Stimulated activated CD8-positive, alpha-beta memory T cell treated with anti-CD3 and anti-CD28 coated beads, Interleukin-12 subunit alpha, Interleukin-12 subunit beta, amount 100 ng/mL, for 4 hours (primary cell): ENCODE data around the gene CD22.
"Not testable (repeated sequence)": the region's sequence is repeated elsewhere in the genome, so short reads cannot be mapped to it uniquely, and the experiment has no call there.

Source experiments
- DNase-seq: peaks from one replicate; pipeline ENCODE4 v3.0.0-alpha.2; 2020; ENCODE audit warnings: low read depth

Gene CD22

DNA sequence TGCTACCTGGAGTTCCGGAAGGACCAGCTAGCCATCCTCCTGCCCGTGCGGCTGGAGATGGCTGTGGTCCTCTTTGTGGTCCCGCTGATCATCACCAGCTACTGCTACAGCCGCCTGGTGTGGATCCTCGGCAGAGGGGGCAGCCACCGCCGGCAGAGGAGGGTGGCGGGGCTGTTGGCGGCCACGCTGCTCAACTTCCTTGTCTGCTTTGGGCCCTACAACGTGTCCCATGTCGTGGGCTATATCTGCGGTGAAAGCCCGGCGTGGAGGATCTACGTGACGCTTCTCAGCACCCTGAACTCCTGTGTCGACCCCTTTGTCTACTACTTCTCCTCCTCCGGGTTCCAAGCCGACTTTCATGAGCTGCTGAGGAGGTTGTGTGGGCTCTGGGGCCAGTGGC, 30.4 kb downstream of the CD22 start:
- DNase-seq, result not testable (repeated sequence)

DNA sequence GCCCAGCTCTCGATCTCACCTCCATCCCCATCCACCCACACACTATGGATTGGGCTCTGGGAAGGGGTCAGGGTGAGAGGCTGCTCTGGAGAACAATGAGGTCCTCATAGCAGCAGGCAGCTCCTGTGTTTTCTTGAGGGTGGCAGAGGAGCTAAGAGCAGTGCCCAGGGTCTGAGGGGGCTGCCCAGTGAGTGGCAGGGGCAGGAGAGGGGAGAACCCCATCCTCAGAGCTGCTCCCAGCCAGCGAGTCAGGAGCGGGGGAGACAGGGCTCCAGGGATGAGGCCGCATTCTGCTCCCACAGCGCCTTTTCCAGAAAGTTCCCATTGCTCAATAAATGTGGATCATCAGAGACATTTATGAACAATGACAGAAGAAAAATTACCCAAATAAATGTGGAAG, 31.1 kb downstream of the CD22 start:
- not testable (repeated sequence) for DNase-seq

DNA sequence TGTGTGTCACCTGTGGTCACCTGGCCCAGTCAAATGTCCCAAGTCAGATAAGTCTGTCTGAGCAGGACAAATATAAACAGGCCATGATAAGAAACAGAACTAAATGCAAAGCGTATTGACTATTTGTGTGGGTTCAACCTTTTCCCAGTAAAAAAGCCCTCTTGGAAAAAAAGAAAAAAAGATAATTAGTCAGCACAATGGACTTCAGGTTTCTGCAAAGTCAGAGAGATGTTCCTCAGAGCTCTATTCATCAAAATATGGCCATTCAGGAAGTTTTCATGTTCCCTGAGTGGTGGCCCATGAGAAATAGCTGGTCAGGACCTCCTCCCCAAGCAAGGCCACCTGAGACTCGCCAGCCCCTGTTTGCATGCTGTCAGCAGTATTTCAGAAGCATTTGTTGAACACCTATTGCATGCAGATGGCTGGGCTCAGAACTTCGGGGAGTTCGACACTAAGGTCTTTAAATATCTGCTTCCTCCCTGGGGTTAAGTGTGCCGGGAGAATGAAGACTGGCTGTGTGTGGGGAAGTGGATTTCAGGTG, 32.0 kb downstream of the CD22 start:
- no peak for DNase-seq

DNA sequence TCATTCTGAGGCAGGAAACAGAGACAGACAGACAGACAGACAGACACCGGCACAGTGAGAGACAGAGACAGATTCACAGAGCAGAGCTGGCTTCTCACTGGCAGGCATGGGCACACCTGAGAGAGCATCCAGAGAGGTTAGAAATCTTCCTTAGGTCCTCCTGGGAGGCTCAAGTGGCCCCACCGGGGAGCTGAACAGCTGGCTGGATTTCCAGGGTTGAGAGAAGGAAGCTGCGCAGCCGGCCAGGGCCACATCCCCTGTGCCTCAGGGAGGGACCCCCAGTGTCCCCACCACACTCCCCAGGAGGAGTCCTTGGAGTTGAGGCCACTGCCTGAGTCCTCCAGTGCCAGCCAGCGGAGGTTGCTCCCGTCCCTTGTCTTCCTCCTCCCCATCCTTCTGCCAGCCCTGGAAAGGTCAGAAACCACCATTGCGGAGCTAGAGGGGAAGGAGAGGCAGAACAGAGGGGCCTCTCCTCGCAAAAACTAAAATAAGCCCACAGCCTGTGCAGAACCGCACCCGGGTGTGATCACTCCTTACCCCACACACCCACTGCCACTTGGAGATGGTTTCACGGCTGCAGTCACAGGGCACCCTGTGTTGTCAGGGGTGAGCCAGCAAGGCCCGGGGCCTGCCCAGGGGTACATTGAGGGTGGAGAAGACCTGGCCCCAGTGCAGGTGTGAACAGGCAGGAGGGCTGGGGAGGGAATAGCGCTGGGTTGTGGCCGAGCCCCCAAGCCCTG, 33.4 kb downstream of the CD22 start:
- no peak for DNase-seq

DNA sequence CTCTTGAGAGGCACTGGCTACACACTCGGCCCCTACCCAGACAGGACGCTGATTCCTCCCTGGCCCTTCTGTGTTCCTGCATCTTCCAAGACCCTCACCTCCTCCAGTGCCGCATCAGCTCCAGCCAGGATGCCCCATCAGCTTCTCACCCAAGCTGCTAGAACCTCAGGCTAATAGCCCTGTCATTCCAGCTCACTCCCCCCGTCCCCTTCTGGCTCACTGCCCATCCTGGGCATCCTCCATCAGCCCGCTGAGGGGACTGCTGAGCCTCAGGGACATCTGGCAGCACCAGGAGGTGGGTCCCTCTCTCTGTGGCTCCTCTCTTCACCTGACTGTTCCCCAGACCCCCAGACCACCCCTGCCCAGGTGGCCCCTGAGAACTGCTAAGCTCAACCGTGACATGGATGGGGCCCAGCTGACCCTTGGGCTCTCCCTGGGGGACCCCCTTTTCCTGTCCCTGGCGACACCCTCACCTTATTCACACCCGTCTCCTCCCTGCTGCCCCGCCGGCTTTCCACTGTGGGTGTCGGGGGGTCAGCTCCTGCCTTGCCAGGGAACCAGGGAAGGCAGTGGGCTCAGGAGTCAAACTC, 34.1 kb downstream of the CD22 start:
- no peak for DNase-seq

DNA sequence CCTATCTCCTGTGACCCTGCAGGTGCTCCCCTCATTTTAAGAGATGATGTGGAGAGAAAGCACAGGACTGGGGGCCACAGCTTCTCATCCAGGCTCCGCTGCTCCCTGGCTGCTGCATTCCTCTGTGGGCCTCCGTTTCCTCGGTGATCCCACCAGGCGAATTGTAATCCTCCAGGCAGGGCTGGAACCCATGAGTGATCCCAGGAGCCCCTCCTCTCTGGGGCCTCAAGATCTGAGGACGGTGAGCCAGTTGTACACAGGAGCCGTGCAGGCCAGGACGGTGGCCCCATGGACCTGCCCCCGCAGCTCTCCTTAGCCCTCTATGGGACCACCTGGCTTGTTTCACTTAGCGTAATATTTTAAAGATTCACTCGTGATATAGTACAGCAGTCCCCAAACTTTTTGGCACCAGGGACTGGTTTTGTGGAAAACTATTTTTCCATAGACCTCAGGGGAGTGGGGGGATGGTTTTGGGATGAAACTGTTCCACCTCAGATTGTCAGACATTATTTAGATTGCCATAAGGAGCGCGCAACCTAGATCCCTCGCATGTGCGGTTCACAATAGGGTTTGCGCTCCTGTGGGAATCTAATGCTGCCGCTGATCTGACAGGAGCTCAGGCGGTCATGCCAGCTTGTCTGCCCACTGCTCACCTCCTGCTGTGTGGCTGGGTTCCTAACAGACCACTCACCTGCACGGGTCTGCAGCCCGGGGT, 34.9 kb downstream of the CD22 start:
- DNase-seq, result no peak

DNA sequence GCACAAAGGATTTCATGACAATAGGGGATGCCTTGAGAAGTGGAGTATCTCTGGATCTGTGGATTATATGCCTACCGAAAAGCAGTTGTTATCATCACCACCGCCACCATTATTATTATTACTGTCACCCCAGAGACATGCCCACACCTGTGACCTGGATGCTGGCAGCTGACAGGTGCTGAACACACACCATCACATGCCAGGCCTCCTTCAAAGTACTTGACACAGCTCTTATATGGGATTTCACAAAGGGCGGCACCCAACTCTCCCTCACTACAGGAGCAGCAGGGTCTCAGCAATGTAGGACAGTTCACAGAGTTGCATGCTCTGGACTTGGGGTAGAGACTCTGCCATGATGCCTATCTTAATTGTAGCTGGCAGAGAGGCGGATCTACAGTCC, 36.3 kb downstream of the CD22 start:
- no peak for DNase-seq

DNA sequence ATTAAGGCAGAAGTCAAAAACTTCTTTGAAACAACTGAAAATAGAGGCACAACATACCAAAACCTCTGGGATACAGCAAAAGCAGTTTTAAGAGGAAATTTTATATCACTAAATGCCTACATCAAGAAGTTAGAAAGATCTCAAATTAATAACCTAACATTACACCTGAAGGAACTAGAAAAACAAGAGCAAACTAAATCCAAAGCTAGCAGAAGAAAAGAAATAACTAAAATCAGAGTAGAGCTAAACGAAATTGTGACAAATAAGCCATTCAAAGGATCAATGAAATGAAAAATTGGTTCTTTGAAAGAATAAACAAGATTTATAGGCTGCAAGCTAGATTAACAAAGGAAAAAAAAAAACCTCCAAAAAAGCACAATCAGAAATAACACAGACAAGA, 39.4 kb downstream of the CD22 start:
- DNase-seq, result no peak

DNA sequence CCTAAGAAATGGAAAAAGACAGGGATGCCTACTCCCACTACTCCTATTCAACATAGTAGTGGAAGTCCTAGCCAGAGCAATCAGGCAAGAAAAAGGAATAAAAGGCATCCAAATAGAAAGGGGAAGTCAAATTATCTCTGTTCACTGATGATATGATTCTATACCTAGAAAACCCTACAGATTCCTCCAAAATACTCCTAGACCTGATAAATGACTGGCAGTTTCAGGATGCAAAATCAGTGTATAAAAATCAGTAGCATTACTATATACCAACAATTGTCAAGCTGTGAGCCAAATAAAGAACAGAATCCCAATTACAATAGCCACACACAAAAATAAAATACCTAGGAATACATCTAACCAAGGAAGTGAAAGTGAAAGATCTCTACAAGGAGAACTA, 40.5 kb downstream of the CD22 start:
- no peak for DNase-seq

DNA sequence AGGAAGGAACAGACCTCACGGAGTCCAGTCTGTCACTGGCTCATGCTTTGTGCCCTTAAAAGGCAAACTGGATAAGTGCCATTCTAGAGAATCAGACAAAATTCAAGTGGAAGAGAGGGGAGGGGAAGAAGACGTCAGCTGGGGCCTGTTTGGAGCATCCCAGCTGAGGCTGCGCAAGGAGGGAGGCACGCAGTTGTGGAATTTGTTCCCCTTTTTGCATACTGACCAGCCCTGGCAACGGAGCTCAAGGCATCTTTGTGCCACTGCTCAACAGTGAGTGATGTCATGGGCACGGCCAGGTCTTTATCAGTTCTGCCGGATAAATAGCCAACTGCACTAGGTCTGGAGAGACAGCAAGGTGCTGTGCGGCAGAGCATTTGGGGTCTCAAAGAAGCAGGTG, 41.7 kb downstream of the CD22 start, which contains the start of gene GPR42:
TSS of gene GPR42 (plus strand) at position 347 of the 400 bp plus-strand sequence. CDS start 292 bp downstream, outside the sequence.
- DNase-seq, result no peak

DNA sequence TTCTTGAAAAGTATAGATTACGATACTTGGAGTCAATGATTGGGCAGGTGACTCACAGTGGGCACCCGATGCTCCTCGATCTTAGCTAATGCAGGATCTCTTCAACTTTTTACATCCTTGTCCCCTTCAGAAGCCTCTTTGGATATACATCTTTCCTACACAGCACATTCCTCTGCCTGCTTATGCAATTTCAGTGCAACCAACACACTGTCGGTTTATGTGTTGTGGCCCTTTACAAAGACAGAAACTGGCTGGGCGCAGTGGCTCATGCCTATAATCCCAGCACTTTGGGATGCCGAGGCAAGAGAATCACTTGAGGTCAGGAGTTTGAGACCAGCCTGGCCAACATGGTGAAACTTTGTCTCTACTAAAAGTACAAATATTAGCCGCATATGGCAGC, 44.5 kb downstream of the CD22 start:
- DNase-seq, result no peak

DNA sequence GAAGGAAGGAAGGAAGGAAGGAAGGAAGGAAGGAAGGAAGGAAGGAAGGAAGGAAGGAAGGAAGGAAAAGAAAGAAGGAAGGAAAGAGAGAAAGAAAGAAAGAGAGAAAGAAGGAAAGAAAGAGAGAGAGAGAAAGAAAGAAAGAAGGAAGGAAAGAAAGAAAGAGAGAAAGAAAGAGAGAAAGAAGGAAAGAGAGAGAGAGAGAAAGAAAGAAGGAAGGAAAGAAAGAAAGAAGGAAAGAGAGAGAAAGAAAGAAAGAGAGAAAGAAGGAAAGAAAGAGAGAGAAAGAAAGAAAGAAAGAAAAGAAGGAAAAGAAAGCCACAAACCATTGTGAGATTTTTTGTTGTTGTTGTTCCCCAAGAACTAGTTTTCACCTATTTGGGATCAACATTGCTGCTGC, 45.0 kb downstream of the CD22 start:
- DNase-seq, result not testable (repeated sequence)

DNA sequence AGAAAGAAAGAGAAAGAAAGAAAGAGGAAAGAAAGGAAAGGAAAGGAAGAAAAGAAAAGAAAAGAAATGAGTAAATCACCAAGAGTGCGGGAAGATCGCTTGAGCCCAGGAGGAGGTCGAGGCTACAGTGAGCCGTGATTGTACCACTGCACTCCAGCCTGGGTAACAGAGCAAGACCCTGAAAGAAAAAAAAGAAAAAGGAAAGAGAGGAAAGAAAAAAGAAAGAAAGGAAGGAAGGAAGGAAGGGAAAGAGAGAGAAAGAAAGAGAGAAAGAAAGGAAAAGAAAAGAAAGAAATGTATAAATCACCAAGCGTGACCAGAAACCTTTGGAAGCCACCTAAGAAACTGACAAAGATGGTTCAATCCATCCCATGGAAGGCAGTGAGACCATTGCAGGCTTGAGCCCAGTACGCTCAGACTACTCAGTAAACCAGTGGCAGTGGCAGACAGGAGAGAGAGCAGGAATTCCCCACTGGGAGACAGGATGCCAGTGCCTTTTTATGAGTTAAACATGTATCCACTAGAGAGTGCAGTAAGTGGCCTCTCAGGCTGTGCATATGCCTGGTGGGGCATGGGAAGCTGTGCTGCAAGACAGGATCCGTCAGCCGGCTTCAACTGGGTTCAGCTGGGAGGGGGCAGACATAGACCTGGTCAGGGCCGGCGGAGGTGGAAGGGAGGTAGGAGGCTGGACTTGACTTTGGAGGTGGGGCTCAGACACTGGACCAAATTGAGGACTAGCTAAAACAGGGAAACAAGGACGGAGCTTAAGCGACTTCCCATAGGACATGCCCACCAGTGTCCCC, 46.7 kb downstream of the CD22 start:
- DNase-seq, result no peak

DNA sequence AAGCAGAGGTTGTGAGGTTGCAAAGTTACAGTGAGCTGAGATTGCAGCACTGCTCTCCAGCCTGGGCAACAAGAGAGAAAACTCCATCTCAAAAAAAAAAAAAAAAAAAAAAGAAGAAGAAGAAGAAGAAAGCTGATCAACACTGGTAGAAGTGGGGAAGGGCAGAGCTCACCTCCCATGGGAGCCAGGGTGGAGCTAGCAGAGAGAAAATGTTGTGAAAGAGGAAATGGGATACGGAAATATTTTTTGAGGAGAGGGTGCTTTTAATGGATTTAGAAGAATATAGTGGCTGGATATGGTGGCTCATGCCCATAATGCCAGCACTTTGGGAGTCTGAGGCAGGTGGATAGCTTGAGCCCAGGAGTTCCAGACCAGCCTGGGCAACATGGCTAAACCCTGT, 48.7 kb downstream of the CD22 start:
- no peak for DNase-seq

DNA sequence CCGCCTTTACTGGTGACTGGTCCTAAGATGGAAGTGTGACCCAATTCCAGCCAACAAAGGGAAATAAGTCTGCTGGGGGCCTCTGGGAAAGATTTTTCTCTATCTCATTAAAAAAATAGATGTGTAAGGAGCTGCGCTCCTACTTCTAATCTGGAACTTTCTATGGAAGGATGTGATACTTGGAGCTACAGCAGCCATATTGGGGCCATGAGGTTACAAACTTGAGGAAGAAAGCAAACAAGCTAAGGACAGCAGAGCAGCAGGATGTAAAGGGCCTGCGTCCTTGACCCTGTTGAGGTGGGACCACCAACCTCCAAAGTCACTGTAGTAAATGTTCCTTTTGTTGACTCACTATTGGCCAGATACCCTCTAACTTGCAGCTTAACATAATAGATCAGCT, 49.4 kb downstream of the CD22 start:
- DNase-seq, result no peak

DNA sequence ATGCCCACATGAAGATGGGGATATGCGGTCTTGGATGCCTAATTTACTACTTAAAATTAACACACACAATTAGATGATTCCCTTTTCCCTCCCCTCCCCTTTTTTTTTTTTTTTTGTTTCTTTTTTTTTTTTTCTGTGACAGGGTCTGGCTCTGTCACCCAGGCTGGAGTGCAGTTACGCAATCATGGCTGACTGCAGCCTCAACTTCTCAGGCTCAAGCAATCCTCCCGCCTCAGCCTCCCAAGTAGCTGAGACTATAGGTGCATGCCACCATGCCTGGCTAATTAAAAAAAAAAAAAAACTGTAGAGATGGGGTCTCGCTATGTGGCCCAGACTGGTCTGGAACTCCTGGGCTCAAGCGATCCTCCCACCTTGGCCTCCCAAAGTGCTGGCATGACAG, 50.6 kb downstream of the CD22 start:
- DNase-seq, result not testable (repeated sequence)

DNA sequence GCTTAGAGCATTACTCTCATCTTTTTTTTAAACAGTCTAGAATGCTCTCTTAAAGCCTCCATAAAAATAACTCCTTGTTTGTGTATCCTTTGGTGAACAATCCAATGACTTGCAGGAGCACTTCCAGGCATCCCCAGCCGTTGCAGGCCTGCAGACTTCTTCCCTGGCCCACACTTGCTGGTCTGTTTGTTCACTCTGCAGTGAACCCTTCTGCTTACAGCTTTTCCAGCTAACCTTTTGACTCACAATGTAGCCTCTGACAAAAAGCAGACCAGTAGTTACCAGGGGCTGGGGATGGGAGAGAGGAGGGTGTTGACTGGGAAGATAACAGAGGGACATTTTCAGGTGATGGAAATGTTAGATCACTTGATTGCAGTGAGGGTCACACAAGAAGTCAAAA, 51.0 kb downstream of the CD22 start:
- no peak for DNase-seq

DNA sequence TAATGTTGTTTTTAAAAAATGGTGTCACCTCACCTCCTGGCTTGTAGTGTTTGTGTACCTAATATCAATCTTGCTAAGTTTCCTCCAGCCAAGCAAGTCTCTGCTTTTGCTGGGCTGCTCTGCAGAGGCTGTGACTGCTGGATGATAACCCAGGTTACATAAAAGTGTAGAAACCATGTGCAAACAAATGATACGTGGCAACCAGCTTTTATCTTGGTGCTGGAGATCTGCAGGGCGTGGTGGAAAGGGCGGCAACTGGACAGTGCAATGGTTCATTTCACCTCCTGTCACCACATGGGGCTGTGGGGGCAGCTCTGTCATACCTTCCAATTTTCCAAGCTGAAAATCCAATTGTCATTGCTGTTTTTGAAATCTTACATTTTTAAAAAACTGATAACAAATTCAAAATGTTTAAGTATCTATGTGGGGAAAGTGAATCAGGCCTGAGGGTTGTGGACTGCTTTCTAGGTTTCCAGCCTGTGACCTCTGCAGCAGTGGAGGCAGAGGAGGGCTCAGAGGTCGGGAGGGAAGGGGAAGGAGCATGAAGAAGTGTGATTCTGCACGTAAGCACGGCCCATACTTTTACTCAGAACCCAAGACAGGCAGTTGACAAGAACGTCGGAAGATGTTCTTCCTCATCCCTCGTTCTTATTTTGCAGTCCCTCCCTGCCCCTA, 51.6 kb downstream of the CD22 start:
- DNase-seq, result no peak

DNA sequence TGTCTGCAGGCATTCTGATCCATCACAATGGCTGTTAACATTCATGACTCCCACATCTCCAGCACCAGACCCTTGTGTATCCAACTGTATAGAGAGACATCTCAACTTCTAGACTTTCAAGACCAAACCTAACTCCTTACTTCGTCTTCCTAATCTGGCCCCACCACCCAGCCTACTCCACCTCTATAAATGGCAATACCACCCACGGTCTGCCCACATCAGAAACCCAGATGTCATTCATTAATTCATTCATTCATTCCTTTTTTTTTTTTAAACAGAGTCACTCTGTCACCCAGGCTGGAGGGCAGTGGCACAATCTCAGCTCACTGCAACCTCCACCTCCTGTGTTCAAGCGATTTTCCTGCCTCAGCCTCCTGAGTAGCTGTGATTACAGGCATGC, 52.3 kb downstream of the CD22 start:
- no peak for DNase-seq

DNA sequence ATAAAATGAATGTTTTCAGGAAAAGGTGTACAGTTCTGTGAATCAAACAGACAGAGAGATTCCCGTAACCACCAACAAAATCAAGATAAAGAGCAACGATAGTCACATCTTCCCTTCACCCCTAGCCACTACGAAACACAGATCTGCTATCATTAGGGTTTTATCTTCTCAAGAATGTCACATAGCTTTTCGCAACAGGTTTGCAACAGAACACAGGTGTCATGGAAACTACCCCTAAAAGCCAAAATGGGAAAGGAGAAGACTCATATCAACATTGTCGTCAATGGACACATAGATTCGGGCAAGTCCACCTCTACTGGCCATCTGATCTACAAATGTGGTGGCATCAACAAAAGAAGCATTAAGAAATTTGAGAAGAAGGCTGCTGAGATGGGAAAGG, 52.9 kb downstream of the CD22 start:
- DNase-seq, result no peak

DNA sequence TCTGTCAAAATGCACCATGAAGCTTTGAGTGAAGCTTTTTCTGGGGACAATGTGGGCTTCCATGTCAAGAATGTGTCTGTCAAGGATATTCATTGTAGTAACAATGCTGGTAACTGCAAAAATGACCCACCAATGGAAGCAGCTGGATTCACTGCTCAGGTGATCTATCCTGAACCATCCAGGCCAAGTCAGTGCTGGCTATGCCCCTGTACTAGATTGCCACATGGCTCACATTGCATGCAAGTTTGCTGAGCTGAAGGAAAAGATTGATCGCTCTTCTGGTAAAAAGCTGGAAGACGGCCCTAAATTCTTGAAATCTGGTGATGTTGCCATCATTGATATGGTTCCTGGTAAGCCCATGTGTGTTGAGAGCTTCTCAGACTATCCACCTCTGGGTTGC, 54.5 kb downstream of the CD22 start:
- no peak for DNase-seq
